Activated T-cell treated with anti-CD3 and anti-CD28 coated beads for 48 hours (primary cell): ENCODE data around the gene KHSRP.

Source experiments
- DNase-seq: peaks from one replicate; pipeline ENCODE4 v3.0.0-alpha.2; 2020; ENCODE audit warnings: low read depth

KHSRP gene, protein sequence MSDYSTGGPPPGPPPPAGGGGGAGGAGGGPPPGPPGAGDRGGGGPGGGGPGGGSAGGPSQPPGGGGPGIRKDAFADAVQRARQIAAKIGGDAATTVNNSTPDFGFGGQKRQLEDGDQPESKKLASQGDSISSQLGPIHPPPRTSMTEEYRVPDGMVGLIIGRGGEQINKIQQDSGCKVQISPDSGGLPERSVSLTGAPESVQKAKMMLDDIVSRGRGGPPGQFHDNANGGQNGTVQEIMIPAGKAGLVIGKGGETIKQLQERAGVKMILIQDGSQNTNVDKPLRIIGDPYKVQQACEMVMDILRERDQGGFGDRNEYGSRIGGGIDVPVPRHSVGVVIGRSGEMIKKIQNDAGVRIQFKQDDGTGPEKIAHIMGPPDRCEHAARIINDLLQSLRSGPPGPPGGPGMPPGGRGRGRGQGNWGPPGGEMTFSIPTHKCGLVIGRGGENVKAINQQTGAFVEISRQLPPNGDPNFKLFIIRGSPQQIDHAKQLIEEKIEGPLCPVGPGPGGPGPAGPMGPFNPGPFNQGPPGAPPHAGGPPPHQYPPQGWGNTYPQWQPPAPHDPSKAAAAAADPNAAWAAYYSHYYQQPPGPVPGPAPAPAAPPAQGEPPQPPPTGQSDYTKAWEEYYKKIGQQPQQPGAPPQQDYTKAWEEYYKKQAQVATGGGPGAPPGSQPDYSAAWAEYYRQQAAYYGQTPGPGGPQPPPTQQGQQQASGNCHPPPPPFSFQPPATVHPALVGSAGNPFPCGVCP

DNA sequence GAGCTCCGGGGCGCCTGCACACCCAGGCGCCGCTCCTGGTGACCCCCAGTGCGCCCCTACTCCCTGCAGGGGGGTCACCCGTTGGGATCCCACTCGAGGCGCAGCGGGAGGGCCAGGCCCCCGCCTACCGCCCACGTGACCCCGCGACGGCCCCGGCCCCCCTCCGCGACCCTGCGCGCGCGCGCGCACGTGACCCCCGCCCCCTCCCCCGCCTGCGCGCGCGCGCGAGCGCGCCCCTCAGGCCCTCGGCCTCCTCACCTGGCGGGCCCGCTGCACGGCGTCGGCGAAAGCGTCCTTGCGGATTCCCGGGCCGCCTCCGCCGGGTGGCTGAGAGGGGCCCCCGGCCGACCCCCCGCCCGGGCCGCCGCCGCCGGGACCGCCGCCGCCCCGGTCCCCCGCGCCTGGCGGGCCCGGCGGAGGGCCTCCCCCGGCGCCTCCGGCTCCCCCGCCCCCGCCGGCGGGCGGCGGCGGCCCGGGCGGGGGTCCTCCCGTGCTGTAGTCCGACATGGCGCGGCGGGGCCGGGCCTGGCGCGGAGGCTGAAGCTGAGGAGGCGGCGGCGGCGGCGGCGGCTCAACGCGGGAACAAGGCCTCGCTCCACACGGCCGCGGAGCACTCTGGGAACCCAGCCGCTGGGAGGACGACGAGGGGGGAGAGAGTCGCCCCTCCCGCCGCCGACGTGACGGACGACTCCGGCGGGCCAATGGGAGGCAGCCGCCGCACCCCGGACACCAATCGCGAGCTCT is at the start of gene KHSRP:
Gene KHSRP, minus strand, starts transcription at position 617 of the 744 bp plus-strand sequence. Its CDS starts 110 bp downstream, at position 507.
- DNase-seq, result peak; percentile 38

- DNase-seq, result no peak
Measured at GRCh38 chr19:6473647-6474046, 49.0 kb upstream of the KHSRP start.

- DNase-seq, result no peak
Measured at GRCh38 chr19:6472713-6473112, 48.1 kb upstream of the KHSRP start.

- DNase-seq, result no peak
Measured at GRCh38 chr19:6471076-6471475, 46.5 kb upstream of the KHSRP start.

DNA sequence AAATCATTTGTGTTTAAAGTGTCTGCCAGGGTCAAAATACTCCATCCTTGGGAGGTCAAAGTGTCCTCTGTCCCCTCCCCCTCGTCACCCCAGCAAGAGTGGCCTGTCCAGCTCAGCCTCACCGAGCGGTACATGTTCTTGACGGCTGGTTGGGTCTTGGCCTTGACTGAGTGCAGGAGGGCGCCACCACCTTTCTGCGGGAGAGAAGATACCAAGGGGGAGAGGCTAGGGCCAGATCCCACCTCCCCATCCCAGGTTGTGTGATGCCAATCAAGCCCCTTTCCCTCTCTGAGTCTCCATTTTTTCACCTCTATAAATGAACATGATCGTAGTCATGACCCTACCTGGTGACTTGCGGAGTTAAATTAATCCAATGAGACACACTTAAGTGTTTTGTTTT is 45.6 kb upstream of the KHSRP start:
- no peak for DNase-seq

DNA sequence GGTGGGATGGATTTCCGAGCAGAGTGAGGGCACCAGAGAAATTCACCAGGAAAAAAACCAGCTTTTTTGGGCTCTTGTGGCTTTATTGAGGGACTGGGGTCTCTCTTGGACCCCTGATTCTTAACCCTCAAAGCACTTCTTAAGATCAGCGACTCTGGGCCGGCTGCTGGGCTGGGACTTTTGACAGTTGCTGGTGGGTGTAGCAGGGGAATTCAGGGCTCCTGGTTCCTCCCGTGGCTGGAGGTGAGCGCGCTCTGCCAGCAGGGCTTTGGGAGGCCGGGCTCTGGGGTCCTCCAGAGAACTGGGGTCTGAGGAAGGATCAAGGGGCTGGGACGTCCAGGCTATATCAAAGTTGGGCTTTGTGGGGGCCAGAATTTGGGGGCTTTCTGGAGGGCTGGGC is 42.8 kb upstream of the KHSRP start:
- no peak for DNase-seq

- no peak for DNase-seq
Measured at GRCh38 chr19:6466526-6467248, 42.1 kb upstream of the KHSRP start.

DNA sequence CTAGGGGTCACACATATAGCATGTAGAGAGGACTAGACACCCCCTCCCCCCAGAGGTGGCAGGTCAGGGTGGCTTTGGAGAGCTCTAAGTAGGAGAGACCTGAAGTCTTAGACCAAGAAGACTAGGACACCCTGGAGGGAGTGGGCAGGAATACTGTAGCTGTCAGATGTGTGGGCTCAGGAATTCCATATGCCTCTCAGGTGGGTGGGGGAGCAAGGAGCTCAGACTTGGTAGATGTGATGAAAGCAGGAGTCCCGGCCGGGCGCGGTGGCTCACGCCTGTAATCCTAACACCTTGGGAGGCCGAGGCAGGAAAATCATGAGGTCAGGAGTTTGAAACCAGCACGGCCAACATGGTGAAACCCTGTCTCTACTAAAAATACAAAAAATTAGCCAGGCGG is 41.1 kb upstream of the KHSRP start:
- DNase-seq, result no peak

GRCh38 chr19:6465006-6465405 is 40.4 kb upstream of the KHSRP start:
- DNase-seq, result no peak

GRCh38 chr19:6464070-6464873 is 39.7 kb upstream of the KHSRP start, which contains the start of gene CRB3:
TSS of gene CRB3 (plus strand) at chr19:6464271. CDS start at chr19:6464702, 431 bp downstream.
- DNase-seq, result no peak

DNA sequence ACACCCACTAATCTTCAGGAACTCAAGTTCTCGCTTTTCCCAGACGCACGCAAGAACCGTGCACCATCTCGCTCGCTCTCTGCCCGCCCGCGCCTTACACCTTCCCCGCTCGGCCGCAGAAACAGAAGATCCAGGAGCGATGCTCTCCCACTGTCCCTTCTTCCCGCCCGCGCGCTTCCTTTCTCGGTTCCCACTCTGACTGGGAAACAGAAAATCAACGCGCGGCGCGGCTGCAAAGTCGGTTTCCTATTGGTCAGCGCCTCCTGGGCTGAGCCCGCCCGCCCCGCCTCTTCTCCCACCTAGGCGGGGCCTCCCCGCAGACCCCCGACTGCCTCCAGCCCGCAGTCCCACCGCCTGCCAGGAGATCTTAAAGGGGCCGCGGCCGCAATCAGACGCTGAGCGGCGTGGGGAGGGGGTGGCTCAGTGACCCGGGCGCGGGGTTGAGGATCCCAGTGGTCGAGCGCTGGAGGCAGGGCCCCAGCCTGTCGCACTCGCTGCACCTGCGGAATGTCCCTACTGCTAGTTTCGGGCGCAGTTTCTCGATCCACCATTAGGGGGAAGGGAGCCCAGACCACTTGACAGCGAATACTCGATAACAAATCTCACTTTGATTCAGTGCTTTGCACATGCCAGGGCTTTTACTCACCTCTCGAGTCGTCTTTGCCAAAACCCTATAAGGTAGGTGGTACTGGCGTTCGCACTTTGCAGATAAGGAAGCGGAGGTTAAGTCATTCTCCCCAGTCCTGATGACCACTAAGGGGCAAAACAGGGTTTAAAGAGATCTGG is 35.7 kb upstream of the KHSRP start:
- DNase-seq, result peak; percentile 96

- DNase-seq, result peak; percentile 58
Measured at GRCh38 chr19:6459262-6460098, 34.9 kb upstream of the KHSRP start, which contains the start of gene SLC25A23. TSS of gene SLC25A23 (minus strand) at chr19:6459792. CDS start at chr19:6459628, 164 bp downstream.

DNA sequence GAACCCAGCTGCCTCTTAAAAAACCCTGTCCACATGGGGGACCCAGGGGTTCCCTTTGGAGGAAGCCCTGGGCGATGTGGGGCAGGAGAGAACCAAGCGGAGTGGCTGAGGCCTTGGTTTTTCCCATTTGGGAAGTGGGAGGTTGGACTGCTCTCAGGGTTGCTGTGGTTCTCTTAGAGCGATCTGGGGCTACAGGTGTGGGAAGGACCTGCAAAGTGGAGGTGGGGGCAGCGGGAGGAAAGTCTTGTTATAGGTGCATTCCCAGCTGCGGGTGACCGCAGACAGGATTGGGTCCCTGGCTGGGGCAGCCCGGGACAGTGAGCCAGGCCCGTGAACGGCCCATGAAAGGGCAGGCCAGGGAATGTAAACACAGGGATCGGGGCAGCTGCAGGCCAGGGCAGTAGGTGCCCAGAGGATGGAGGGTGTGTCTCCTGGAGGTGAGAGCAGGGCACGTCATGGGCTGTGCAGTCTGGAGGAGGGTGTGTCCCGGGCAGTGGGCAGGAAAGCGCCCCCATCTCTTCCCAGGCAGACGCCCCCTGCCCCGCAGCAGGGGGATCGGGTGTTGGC is 34.2 kb upstream of the KHSRP start:
- DNase-seq, result no peak

DNA sequence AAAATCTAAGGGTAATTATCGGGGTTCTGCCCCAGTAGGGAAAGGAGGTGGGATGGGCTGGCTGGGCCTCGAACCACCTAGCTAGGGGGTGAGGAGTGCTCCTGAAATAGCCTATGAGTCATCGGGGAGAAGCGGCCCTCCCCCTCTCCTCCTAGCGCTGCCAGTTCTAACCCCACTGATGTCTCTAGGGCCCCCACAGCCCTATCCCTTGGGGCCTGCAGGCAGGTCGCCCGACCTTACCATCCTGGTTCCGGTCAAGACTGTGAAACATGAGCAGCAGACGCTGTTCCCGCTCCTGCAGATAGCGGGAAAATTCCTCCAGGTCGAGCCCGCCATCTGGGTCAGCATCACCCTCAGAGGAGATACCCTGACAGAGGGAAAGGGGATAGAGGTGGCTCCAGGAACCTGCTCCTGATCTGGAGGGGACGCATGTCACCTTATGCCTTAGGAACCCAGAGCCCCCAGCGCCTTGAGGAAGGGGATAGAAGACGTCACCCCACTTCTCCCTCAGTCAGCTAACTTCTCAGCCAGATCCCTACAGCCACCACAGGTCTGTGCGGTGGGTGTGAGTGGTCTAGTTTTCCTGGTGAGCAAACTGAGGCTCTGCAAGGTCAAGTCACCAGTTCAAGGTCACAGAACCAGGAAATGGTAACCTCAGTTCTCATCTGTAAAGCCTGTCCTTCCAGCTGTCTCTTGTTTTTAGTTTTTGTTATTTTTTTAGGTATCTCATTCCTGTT is 33.5 kb upstream of the KHSRP start:
- no peak for DNase-seq

DNA sequence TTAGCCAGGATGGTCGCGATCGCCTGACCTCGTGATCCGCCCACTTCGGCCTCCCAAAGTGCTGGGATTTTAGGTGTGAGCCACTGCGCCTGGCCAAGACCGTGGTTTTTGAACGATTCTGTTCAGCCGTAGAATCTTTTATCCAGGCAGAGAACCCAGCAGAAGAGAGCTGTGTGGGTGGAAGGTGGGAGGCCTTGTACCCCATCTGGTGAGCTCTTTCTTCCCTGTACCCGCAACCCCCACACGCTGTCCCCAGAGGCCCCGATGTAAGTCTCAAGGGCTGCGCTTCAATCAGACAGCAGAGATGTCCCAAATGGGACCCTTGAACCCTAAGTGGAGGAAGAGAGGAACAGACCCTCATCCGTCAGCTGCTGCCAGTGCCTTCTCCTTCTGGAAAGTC is 31.3 kb upstream of the KHSRP start:
- no peak for DNase-seq

DNA sequence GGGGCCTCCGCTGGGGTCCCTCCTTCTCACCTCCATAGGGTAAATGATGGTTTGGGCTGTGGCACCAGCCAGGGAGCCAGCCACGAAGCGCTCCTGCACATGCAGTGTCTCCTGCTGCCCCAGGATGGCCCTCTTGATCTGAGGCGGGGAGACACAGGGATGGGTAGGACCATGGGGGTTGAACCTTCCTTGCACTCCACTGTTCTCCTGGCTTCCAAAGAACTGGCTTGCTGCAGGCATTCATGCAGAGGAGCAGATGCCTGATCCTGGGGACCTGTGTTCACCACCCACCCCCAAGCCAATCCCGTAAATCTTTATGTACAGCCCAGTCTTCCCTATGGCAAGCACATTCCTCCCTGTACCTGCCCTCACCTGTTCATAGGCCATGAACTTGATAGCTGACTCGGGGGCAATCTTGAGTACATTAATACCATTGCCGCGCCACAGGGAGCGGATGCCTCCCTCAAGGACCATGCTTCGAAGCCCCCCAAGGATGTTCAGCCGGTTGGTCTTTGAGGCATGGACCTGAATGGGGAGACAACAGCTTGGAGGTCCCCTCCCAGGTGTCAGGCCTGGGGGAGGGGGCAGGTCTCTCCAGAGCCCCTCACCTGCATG is 29.4 kb upstream of the KHSRP start:
- DNase-seq, result no peak

GRCh38 chr19:6452899-6453298 is 28.3 kb upstream of the KHSRP start:
- DNase-seq, result no peak

GRCh38 chr19:6452223-6452614 is 27.6 kb upstream of the KHSRP start:
- DNase-seq, result no peak
